Activated CD4-positive, alpha-beta T cell treated with anti-CD3 and anti-CD28 coated beads, Interleukin-2, amount 50 U/mL, for 16 hours (primary cell): ENCODE measurements around the gene MTF2.
"Not testable (repeated sequence)": the region's sequence is repeated elsewhere in the genome, so short reads cannot be mapped to it uniquely, and the experiment has no call there.

Source experiments
- DNase-seq: peaks from one replicate; pipeline ENCODE4 v3.0.0-alpha.2; 2020

MTF2 gene

GRCh38 chr1:93143769-93144168 is 64.7 kb downstream of the MTF2 start:
- DNase-seq = no peak

- no peak for DNase-seq
These were observed 68.9 kb downstream of the MTF2 start for GRCh38 chr1:93148001-93148400.

- no peak for DNase-seq
These were observed 71.6 kb downstream of the MTF2 start for GRCh38 chr1:93150729-93151128.

GRCh38 chr1:93151474-93151873 is 72.4 kb downstream of the MTF2 start:
- no peak for DNase-seq

- DNase-seq = no peak
These were observed 73.8 kb downstream of the MTF2 start for GRCh38 chr1:93152835-93153234.

GRCh38 chr1:93154898-93155297 is 75.8 kb downstream of the MTF2 start:
- no peak for DNase-seq

GRCh38 chr1:93155335-93155734 is 76.3 kb downstream of the MTF2 start:
- peak; percentile 24 for DNase-seq

- DNase-seq = no peak
These were observed 80.3 kb downstream of the MTF2 start for GRCh38 chr1:93159337-93159736.

GRCh38 chr1:93163314-93163713 is 84.2 kb downstream of the MTF2 start:
- not testable (repeated sequence) for DNase-seq

- DNase-seq = no peak
These were observed 85.7 kb downstream of the MTF2 start for GRCh38 chr1:93164816-93165215.

GRCh38 chr1:93165895-93166294 is 86.8 kb downstream of the MTF2 start:
- not testable (repeated sequence) for DNase-seq

GRCh38 chr1:93167006-93167405 is 87.9 kb downstream of the MTF2 start:
- no peak for DNase-seq

GRCh38 chr1:93170141-93170678 is 91.1 kb downstream of the MTF2 start:
- DNase-seq = not testable (repeated sequence)

GRCh38 chr1:93171549-93172034 is 92.5 kb downstream of the MTF2 start:
- no peak for DNase-seq

GRCh38 chr1:93172778-93173177 is 93.7 kb downstream of the MTF2 start:
- no peak for DNase-seq

- DNase-seq = not testable (repeated sequence)
These were observed 95.6 kb downstream of the MTF2 start for GRCh38 chr1:93174638-93175037.

- no peak for DNase-seq
These were observed 98.9 kb downstream of the MTF2 start for GRCh38 chr1:93177991-93178390.

GRCh38 chr1:93178418-93178817 is 99.3 kb downstream of the MTF2 start:
- DNase-seq = no peak

- DNase-seq = peak; percentile 99
These were observed 101.0 kb downstream of the MTF2 start, which contains the start of gene TMED5 for GRCh38 chr1:93179886-93180722. TSS of gene TMED5 (minus strand) at chr1:93180413. CDS start at chr1:93180242, 171 bp downstream.

- DNase-seq = peak; percentile 55
These were observed 101.9 kb downstream of the MTF2 start, which contains the start of gene CCDC18 for GRCh38 chr1:93180723-93181613. TSS of gene CCDC18 (plus strand) at chr1:93180724. CDS start at chr1:93183362, 2,638 bp downstream.

- DNase-seq = no peak
These were observed 107.6 kb downstream of the MTF2 start for GRCh38 chr1:93186667-93187066.
